HG03571 (cell line): Measurements from ENCODE around the gene AURKAIP1.
A peak's percentile ranks its signal among the peaks of the same experiment; 100 is the strongest.

Experiments used
- ATAC-seq: cut with Tn5 transposase; IDR thresholded peaks from one replicate; pipeline ENCODE4 v1.9.1; 2021; ENCODE audit not compliant: unreplicated experiment

AURKAIP1 gene

GRCh38 chr1:1335283-1335682 is 39.7 kb downstream of the AURKAIP1 start:
- no peak for ATAC-seq

GRCh38 chr1:1334835-1335234 is 40.2 kb downstream of the AURKAIP1 start:
- no peak for ATAC-seq

GRCh38 chr1:1333551-1334241 is 41.3 kb downstream of the AURKAIP1 start:
- no peak for ATAC-seq

- no peak for ATAC-seq
Measured at GRCh38 chr1:1332774-1333480, 42.1 kb downstream of the AURKAIP1 start.

GRCh38 chr1:1332031-1332755 is 42.8 kb downstream of the AURKAIP1 start:
- no peak for ATAC-seq

GRCh38 chr1:1331068-1331965 is 43.7 kb downstream of the AURKAIP1 start, which contains the start of gene TAS1R3:
Gene TAS1R3 (plus strand): TSS chr1:1331280. CDS start chr1:1331346, 66 bp downstream.
- ATAC-seq = no peak

- ATAC-seq = no peak
Measured at GRCh38 chr1:1330366-1331067, 44.5 kb downstream of the AURKAIP1 start.

DNA sequence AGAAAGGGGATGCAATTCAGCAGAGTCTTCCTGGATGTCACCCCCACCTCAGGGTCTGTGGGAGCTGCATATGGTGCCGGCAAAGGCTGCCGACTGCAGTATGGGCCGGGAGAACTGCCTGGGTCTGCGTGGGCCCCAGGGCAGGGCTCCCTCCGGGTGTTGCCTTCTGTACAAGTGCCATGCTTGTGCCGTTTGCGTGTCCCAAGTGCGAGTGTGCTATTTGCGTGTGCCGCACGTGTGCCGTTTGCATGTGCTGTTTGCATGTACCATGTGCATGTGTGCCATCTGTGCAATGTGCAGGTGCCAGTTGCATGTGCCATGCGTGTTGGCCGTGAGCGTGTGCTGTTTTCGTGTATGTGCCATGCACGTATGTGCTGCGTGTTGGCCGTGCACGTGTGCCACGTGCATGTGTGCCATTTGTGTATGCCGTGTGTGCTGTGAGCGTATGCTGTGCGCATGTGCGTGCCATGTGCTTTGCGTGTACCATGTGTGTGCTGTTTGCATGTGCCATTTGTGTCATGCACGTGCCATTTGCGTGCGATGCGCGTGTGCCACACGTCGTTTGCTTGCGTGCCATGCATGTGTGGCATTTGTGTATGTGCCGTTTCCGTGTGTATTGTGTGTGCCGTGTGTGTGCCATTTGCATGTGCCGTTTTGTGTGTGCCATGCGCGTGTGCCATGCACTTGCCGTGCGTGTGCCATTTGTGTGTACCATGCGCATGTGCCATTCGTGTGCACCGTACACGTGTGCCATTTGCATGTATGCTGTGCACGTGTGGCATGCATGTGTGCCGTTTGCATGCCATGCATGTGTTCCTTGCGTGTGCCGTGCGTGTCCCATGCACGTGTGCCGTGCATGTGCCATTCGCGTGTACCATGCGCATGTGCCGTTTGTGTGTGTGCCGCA is 45.5 kb downstream of the AURKAIP1 start:
- no peak for ATAC-seq

DNA sequence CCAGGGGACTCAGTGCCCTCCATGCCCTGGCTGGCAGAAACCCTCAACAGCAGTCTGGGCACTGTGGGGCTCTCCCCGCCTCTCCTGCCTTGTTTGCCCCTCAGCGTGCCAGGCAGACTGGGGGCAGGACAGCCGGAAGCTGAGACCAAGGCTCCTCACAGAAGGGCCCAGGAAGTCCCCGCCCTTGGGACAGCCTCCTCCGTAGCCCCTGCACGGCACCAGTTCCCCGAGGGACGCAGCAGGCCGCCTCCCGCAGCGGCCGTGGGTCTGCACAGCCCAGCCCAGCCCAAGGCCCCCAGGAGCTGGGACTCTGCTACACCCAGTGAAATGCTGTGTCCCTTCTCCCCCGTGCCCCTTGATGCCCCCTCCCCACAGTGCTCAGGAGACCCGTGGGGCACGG is 46.8 kb downstream of the AURKAIP1 start:
- ATAC-seq = no peak

DNA sequence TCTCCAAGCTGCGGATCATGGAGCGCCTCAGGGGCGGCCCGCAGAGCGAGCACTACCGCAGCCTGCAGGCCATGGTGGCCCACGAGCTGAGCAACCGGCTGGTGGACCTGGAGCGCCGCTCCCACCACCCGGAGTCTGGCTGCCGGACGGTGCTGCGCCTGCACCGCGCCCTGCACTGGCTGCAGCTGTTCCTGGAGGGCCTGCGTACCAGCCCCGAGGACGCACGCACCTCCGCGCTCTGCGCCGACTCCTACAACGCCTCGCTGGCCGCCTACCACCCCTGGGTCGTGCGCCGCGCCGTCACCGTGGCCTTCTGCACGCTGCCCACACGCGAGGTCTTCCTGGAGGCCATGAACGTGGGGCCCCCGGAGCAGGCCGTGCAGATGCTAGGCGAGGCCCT is 47.7 kb downstream of the AURKAIP1 start:
- no peak for ATAC-seq

DNA sequence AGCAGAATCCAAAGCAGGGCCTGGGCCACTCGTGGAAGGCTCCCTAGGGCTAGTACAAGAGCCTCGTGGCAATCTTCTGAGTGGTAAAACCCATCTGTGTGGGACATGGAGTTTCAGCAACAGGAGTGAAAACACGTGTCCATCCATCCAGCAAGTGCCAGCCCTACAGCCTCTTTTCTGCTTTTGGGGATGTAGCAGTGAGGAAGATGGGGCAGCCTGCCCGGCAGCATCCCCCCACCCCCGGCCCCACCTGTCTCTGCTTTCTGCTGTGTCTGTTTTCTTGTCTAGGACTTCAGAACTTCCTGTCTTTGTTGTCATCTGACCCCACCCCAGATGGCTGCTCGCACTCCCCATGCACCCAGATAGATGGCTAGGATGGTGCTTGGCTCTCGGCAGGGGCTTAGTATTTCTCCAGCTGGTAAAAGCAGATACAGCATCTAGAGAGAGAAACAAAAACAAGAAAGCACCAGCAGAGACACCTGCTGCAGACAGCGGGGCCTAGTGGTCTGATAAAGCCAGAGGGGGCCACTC is 48.9 kb downstream of the AURKAIP1 start:
- no peak for ATAC-seq

GRCh38 chr1:1325288-1326074 is 49.5 kb downstream of the AURKAIP1 start:
- ATAC-seq = no peak

GRCh38 chr1:1324524-1325287 is 50.3 kb downstream of the AURKAIP1 start, which contains the start of the genes CPTP and INTS11:
Gene CPTP (plus strand): TSS chr1:1324802. CDS start chr1:1326911, 2,109 bp downstream.
Gene INTS11 (minus strand): TSS chr1:1324660. CDS start chr1:1324608, 52 bp downstream.
- ATAC-seq = peak; percentile 53

DNA sequence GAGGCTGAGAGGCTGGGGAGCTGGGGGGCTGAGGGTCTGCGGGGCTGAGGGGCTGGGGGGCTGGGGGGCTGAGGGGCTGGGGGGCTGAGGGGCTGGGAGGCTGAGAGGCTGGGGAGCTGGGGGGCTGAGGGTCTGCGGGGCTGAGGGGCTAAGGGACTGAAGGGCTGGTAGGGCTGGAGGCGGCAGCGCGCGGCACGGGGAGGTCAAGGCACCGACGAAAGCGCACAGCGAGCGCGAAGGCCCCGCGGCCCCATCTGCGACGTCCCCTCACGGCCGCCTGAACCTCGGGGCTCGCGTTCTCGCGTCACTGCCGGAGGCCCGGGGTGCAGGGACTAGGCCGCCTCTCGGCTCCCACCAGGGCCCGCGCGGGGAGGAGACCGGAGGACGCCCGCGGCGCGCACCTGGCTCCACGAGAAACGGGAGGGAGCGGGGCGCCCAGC is 50.9 kb downstream of the AURKAIP1 start:
- ATAC-seq = peak; percentile 15
